ENCODE data around the gene PIK3R3. TPM values are rescaled to one million over a fixed set of nuclear protein-coding genes. Genes with fewer than 3 reads are reported as not detected.

PIK3R3 gene
- total and polyA plus RNA-seq, 8 donors = 3.4 to 33.8 (median 12.4) TPM

GRCh38 chr1:46064708-46065107 lies 67.7 kb downstream of the PIK3R3 start:
- intact Hi-C loops (cut with DNase I; ENCODE audit: low total_unique reads) = no loop called here
- Histone ChIP-seq H3K27ac (no peak overlapping the region), H3K9me3 (no peaks in the 10 kb centered on the region), H3K27me3 (no peaks in the 10 kb centered on the region), H3K4me1 (peaks cover 0 to 18% (median 2%) of the 10 kb centered on the region in 4 donors), H3K4me3 (no peak overlapping the region), H3K36me3 (peaks cover 5 to 32% (median 10%) of the 10 kb centered on the region in 4 donors)
- no peak for TF ChIP-seq POLR2AphosphoS5 (IDR thresholded peaks at IDR 0.05)
- TF ChIP-seq CTCF (IDR thresholded peaks at IDR 0.05) = no peak
- TF ChIP-seq POLR2A (IDR thresholded peaks at IDR 0.05) = no peak
- no peak for TF ChIP-seq EP300 (IDR thresholded peaks at IDR 0.05)
- 78 to 94% (median 87%) methylated on average over 1 of the region's 1 CpG for WGBS, 5 donors
- no peak for DNase-seq

- Histone ChIP-seq H3K4me1 (peaks cover 0 to 18% (median 2%) of the 10 kb centered on the region in 4 donors), H3K27ac (no peak overlapping the region), H3K36me3 (peaks cover 5 to 36% (median 10%) of the 10 kb centered on the region in 4 donors), H3K9me3 (no peaks in the 10 kb centered on the region), H3K27me3 (no peaks in the 10 kb centered on the region), H3K4me3 (no peak overlapping the region)
- no peak for TF ChIP-seq CTCF (IDR thresholded peaks at IDR 0.05)
- TF ChIP-seq POLR2A (IDR thresholded peaks at IDR 0.05) = no peak
- no peak for TF ChIP-seq POLR2AphosphoS5 (IDR thresholded peaks at IDR 0.05)
- no peak for TF ChIP-seq EP300 (IDR thresholded peaks at IDR 0.05)
- WGBS, 5 donors = 61 to 82% (median 73%) methylated on average over 4 of the region's 4 CpGs
- DNase-seq = peak in 1 of 2 donors; percentile 32
- intact Hi-C loops (cut with DNase I; ENCODE audit: low total_unique reads) = no loop called here
Observed at GRCh38 chr1:46062651-46063319, 69.6 kb downstream of the PIK3R3 start.

- TF ChIP-seq POLR2A (IDR thresholded peaks at IDR 0.05) (no peak), POLR2AphosphoS5 (IDR thresholded peaks at IDR 0.05) (no peak), EP300 (IDR thresholded peaks at IDR 0.05) (no peak), CTCF (IDR thresholded peaks at IDR 0.05) (no peak)
- H3K4me1 ChIP-seq = peaks cover 0 to 18% (median 2%) of the 10 kb centered on the region in 4 donors
- H3K9me3 ChIP-seq = no peaks in the 10 kb centered on the region
- no peak overlapping the region for H3K27ac ChIP-seq
- intact Hi-C loops (cut with DNase I; ENCODE audit: low total_unique reads) = no loop called here
- H3K27me3 ChIP-seq = no peaks in the 10 kb centered on the region
- WGBS, 5 donors = 66 to 77% (median 74%) methylated on average over 3 of the region's 3 CpGs
- DNase-seq = no peak
- H3K36me3 ChIP-seq = peaks cover 5 to 47% (median 14%) of the 10 kb centered on the region in 4 donors
- no peak overlapping the region for H3K4me3 ChIP-seq
Observed at GRCh38 chr1:46061146-46061545, 71.3 kb downstream of the PIK3R3 start.

GRCh38 chr1:46058936-46059335 lies 73.5 kb downstream of the PIK3R3 start:
- Histone ChIP-seq H3K9me3 (no peaks in the 10 kb centered on the region), H3K4me1 (peaks cover 0 to 20% (median 5%) of the 10 kb centered on the region in 4 donors), H3K36me3 (peaks cover 5 to 55% (median 14%) of the 10 kb centered on the region in 4 donors), H3K27me3 (no peaks in the 10 kb centered on the region), H3K4me3 (no peak overlapping the region), H3K27ac (no peak overlapping the region)
- TF ChIP-seq POLR2AphosphoS5 (IDR thresholded peaks at IDR 0.05) (no peak), EP300 (IDR thresholded peaks at IDR 0.05) (no peak), CTCF (IDR thresholded peaks at IDR 0.05) (no peak), POLR2A (IDR thresholded peaks at IDR 0.05) (no peak)
- intact Hi-C loops (cut with DNase I; ENCODE audit: low total_unique reads) = no loop called here
- no peak for DNase-seq
- WGBS, 5 donors = 89 to 97% (median 94%) methylated on average over 5 of the region's 5 CpGs

Data from stomach (tissue), 9 donors.